ENCODE results near the gene CTH.
"Not testable (repeated sequence)": the region's sequence is repeated elsewhere in the genome, so short reads cannot be mapped to it uniquely, and the experiment has no call there.

Gene CTH

DNA sequence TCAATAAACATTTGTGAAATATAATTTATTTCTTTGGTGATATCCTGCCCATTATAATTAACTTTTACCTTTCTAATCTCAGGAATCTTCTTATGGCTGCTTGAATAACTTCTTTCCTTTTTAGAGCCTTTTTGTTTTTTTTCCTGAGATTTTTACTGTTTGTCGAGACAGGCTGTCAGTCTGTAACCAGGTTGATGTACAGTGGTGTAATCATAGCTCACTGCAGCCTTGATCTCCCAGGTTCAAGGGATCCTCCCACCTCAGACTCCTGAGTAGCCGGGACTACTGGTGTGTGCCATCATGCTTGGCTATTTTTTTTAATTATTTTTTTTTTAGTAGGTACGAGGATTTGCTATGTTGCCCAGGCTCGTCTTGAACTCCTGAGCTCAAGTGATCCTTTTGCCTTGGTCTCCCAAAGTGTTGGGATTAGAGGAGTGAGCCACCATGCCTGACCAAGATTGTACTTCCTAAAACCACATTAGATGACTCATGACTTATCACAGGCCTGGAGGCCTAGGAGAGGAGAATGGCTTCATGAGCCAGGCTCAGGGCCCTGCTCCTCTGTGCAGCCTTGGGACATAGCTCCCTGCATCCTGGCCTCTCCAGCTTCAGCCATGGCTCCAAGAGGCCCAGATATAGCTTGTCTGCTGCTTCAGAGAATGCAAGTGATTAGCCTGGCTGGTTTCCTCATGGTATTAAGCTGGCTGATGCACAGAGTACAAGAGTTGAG is 48.6 kb downstream of the CTH start:
- no peak for DNase-seq

DNA sequence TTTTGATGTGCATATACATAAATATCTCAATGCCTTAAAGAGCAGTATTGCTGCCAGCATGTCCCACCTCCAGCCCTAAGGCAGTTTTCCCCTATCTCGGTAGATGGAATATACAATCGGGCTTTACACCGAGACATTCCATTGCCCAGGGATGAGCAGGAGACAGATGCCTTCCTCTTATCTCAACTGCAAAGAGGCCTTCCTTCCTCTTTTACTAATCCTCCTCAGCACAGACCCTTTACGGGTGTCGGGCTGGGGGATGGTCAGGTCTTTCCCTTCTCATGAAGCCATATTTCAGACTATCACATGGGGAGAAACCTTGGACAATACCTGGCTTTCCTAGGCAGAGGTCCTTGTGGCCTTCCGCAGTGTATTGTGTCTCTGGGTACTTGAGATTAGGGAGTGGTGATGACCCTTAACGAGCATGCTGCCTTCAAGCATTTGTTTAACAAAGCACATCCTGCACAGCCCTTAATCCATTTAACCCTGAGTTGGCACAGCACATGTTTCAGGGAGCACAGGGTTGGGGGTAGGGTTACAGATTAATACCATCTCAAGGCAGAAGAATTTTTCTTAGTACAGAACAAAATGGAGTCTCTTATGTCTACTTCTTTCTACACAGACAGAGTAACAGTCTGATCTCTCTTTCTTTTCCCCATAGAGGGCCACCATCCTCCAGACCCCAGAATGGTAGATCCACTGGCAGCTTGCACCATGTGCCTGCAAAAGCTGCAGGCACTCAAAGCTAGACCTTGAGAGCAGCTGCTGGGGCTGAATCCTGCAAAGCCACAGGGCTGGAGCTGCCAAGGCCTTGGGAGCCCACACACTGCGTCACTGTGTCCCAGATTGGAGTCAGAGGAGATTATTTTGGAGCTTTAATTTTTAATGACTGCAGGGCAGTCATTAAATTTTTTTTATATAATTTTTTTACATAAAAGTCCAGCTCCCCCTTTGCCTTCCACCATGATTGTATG is 50.0 kb downstream of the CTH start:
- not testable (repeated sequence) for DNase-seq

DNA sequence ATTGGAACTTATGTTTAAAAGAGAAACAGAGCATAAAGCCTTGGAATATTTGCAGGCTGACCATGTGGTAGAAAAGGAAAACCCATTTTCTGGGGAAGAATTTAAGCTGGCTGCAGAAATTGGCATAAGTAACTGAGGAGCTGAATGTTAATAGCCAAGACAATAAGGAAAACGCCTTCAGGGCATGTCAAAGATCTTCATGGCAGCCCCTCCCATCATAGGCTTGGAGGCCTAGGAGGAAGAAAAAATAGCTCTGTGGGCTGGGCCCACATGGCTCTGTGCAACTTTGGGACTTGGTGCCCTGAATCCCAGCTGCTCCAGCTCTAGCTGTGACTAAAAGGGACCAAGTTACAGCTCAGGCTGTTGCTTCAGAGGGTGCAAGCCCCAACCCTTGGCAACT is 51.5 kb downstream of the CTH start:
- no peak for DNase-seq

DNA sequence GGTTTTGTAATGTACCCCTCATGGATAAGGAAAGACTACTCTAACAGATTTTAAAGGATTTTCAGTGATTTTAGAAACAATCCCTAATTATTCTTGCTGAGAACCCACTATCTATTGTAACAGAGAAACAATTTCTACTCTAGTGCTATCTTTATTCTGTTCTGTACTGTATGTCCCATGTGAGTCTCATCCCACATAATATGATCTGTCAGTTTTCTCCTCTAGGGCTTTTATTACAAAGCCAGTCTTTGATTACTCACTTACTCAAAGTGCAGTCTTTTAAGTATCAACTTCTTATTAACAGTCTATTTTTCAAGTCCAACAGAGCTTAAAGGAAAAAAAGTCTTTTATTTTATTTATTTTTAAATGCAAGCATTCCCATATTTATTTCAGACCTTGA is 54.8 kb downstream of the CTH start:
- no peak for DNase-seq

DNA sequence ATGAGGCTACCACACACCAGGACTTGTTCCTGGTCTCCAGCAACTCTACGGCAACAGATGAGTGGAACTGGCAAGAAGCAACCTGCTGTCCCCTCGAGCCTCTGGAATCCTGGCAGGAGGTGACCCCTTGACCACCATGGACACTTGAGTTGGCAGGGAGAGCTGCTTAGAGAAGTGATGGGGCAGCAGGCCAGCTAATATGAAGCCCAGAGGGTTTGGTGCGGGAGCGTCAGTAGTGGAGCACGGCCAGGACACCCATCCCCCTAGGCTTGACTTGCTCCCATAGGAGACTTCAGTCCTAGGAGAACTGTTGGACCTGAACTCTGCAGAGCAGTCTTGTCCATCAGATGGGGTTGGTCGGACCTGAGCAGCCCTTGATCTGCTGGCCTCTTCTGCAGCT is 56.5 kb downstream of the CTH start:
- DNase-seq, result no peak

DNA sequence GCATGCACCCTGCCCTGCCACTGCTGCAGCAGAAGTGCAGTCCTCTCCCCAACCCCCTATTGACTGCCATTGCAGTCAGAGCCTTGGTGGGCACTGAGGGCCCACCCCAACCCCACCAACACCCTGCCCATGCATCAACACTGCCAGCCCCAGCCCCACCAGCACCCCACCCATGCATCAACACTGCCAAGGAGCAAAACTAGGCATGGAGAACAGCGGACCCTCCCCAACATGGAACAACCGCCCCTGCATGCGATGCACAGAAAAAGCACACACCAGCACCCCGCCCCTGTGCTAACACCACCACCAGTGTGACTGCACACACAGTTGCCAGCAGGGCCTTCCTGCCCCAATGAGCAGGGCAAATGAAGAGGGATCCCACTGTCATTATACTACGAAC is 57.1 kb downstream of the CTH start:
- DNase-seq, result no peak

DNA sequence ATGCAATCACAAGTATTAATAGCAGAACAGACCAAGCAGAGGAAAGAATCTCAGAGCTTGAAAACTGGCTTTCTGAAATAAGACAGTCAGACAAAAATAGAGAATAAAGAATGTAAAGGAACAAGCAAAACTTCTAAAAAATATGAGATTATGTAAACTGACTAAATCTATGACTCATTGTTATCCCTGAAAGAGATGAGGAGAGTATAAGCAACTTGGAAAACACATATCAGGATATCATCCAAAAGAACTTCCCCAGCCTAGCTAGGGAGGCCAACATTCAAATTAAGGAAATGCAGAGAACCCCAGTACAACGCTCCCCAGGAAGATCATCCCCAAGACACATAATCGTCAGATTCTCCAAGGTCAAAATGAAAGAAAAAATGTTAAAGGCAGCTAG is 58.1 kb downstream of the CTH start:
- DNase-seq, result not testable (repeated sequence)

DNA sequence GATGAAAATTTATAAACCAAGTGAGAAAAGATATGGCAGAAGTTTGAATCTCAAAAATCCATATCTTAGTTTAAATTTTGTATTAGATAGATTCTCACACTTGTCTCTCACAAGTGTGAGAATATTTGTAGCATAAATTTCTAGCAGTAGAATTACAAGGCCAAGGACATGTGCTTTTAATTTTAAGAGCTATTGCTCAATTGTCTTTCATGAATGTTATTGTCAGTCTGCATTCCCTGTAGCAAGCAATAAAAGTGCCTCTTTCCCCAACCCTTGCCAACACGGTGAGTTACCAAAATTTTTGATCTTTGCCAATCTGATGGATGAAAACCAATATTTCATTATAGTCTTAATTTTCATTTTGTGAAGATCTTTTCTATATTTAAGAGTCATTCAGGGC is 64.0 kb downstream of the CTH start:
- no peak for DNase-seq

DNA sequence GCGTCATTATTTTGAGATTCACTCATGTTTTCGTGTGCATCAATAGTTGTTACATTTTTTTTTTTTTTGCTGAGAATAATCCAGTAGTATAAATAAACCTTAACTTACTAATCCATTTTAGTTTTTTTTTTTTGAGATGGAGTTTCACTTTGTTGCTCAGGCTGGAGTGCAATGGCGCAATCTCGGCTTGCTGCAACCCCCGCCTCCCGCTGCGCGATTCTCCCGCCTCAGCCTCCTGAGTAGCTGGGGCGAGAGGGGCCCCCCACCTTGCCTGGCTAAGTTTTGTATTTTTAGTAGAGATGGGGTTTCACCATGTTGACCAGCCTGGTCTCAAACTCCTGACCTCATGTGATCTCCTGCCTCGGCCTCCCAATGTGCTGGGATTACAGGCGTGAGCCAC is 66.0 kb downstream of the CTH start:
- no peak for DNase-seq

DNA sequence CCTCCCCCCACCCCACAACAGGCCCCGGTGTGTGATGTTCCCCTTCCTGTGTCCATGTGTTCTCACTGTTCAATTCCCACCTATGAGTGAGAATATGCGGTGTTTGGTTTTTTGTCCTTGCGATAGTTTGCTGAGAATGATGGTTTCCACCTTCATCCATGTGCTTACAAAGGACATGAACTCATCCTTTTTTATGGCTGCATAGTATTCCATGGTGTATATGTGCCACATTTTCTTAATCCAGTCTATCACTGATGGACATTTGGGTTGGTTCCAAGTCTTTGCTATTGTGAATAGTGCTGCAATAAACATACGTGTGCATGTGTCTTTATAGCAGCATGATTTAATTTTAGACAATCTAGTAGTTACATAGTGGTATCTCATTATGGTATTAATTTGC is 66.8 kb downstream of the CTH start:
- not testable (repeated sequence) for DNase-seq

DNA sequence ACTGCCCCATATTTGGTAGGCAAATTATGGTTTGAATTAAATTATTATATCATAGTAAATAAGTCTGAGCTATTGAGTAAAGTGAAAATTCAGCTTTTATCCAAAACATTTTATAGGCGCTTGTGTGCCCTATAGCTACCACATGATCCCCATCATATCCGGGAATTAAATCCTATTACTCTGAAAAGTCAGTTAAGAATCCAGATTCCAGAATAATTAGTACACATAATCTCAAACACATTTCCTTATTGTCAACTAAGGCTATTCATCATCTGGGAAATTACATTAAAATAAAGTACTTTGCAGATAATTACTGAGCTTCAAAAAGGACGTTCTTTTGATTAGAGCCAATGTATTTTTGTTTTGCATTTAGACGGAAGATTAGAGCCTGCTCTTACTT is 72.3 kb downstream of the CTH start:
- no peak for DNase-seq

DNA sequence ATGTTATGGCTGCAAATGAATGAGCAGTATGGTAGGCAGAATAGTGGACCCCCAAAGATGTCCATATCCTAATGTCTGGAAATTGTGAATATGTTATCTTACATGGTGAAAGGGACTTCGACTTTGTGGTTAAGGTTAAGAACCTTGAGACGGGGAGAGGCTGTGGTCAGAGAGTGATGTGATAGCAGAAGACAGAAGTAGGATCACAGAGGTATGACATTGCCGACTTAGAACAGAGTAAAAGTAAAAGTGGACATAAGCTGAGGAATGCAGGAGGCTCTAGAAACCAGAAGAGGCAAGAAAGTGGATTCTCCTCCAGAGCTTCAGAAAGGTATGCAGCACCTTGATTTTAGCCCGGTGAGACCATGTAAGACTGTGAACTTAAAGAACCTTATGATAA is 74.6 kb downstream of the CTH start:
- DNase-seq, result no peak

DNA sequence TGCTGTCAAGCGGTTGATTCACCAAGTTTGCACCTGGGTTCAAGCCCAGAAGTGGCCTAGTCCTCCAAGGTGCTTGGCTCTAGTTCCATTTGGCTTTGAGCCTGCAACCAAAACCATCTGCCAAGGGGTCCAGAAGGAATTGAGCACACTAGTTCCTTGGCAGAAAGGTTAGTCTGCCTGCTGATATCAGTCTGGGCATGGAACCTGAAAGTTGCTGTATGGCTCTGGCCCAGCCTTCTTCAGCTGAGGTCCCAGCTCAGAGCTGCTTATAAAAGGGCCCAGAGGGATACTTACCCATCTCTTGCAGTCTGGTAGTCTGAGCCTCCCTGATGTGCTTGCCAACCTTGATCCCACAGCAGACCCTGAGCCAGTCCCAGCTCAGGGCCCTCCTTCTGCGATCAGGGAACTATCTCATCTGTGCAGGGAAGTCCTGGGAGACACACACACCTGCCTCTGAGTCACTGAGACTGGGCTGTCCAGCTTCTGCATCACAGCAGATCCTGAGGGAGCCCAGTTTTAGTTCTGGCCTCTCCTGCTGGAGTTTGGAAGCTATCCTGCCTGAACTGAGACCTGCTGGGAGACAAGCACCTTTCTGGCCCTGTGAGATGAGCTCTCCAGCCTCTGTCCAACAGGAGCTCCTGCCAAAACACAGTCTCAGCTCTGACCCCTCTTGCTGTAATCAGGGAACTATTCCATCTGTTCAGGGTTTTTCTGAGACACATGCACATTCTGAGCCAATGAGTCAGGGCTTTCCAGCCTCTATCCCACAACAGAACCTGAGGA is 75.8 kb downstream of the CTH start:
- DNase-seq, result no peak

DNA sequence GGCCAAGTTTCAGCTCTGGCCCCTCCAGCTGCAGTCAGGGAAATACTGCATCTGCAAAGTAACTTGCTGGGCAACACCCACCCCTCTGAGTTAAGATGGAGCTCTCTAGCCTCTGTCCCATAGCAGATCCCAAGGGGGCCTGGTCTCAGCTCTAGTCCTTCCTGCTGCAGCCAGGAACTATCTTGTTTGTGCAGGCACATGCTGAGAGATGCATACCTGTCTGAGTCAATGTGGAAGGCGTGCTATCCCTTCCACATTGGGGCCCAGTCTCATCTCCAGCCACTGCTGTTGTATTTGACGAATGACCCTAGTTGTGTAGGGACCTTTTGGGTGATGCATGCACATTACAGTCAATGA is 76.4 kb downstream of the CTH start:
- no peak for DNase-seq

DNA sequence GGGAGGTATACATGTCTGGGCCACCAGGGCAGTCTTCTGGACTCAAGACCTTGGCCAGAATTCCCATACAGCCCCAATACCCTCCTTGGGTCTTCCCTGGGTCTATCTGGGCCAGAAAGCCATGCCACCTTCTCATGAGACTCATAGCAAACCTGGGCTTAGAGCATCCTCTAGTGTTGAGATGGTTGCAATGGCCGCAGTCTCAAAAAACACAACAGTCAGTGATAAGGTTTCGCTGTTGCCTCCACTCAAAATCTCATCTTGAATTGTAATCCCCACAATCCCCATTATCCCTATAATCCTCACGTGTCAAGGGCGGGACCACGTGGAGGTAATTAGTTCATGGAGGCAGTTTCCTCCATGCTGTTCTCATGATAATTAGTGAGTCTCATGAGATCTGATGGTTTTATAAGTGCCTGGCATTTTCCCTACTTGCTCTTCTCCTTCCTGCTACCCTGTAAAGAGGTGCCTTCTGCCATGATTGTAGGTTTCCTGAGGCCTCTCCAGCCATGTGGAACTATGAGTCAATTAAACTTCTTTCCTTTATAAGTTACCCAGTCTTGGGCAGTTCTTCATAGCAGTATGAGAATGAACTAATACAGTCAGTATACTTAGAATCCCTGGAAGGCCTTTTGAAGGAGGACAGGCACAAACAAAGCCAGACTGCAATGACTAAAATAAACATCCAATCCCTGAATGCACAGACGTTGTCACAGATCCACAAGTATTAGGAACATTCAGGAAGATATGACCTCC is 77.0 kb downstream of the CTH start:
- no peak for DNase-seq

All from activated naive CD4-positive, alpha-beta T cell treated with Interleukin-2 at 50 U/mL for 16 hours (primary cell).